Effector CD8-positive, alpha-beta T cell (primary cell): ENCODE data around the gene ACTL6B.
"Not testable (repeated sequence)": the region's sequence is repeated elsewhere in the genome, so short reads cannot be mapped to it uniquely, and the experiment has no call there.

Experiments used
- DNase-seq: peaks from one replicate; lab custom pipeline; 2025; lab: John Stamatoyannopoulos, UW

The ACTL6B gene

DNA sequence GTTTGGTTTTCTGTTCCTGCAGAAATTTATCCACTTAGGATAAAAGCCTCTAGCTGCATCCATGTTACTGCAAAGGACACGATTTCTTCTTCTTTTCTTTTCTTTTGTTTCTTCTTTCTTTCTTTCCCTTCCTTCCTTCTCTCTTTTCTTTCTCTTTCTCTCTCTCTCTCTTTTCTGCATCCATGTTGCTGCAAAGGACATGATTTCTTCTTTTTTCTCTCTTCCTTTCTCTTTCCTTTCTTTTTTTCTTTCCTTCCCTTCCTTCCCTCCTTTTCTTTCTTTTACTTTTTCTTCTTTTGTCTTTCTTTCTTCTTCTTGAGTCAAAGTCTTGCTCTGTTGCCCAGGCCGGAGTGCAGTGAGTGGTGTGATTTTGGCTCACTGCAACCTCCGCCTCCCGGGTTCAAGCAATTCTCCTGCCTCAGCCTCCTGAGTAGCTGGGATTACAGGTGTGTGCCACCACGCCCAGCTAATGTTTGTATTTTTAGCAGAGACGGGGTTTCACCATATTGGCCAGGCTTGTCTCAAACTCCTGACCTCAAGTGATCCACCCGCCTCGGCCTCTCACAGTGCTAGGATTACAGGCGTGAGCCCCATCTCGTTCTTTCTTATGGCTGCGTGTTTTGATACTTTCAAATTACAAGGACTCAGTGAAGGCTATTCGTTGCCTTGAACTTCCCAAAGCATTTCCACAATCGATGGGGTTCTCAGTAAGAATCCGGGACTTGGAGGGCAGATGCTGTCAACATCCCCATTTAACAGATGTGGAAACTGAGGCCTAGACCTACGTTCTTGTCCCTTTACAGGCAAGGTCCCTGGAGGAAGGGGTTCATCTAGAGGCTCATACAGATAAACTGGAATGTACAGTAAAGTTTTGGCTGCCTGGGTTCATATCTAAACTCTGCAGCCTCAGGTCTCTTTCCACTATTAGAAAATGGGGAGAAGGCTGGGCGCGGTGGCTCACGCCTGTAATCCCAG, 15.4 kb upstream of the ACTL6B start:
- DNase-seq, result no peak

DNA sequence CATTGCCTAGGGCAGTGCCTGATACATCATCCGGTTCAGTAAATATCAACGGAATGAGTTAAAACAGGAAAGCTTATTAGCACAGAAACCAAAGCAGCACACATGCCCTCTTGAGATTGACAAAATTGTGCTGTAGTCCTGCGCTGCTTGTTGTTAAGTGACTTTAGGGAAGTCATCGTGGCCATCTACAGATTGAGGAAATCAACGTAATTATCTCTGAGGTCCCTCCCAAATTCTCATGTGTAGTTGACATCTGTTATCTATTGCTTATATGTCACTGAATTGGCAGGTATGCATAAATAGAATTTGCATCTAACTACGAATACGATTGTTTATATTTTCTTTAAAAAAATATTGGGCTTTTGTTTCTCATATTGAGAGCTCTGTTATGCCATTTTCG, 13.8 kb upstream of the ACTL6B start:
- no peak for DNase-seq

DNA sequence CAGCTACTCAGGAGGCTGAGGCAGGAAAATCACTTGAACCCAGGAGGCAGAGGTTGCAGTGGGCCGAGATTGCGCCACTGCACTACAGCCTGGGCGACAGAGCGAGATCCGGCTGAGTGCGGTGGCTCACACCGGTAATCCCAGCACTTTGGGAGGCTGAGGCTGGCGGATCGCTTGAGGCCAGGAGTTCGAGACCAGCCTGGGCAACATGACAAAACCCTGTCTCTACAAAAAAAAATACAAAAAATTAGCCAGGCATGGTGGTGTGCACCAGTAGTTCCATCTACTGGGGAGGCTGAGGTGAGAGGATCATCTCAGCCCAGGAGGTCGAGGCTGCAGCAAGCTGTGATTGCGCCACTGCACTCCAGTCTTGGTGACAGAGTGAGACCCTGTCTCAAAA, 12.9 kb upstream of the ACTL6B start:
- DNase-seq, result not testable (repeated sequence)

GRCh38 chr7:100668069-100668449, 11.8 kb upstream of the ACTL6B start:
- no peak for DNase-seq

- no peak for DNase-seq
Measured at GRCh38 chr7:100667331-100668068, 11.3 kb upstream of the ACTL6B start.

- no peak for DNase-seq
Measured at GRCh38 chr7:100665168-100665726, 9.0 kb upstream of the ACTL6B start.

- not testable (repeated sequence) for DNase-seq
Measured at GRCh38 chr7:100662194-100662776, 6.0 kb upstream of the ACTL6B start.

GRCh38 chr7:100654908-100655831, 1.1 kb downstream of the ACTL6B start:
- DNase-seq, result no peak

- no peak for DNase-seq
Measured at GRCh38 chr7:100649826-100650565, 6.3 kb downstream of the ACTL6B start.

GRCh38 chr7:100642534-100642907, 13.7 kb downstream of the ACTL6B start:
- DNase-seq, result no peak

- DNase-seq, result no peak
Measured at GRCh38 chr7:100641860-100642533, 14.3 kb downstream of the ACTL6B start.

DNA sequence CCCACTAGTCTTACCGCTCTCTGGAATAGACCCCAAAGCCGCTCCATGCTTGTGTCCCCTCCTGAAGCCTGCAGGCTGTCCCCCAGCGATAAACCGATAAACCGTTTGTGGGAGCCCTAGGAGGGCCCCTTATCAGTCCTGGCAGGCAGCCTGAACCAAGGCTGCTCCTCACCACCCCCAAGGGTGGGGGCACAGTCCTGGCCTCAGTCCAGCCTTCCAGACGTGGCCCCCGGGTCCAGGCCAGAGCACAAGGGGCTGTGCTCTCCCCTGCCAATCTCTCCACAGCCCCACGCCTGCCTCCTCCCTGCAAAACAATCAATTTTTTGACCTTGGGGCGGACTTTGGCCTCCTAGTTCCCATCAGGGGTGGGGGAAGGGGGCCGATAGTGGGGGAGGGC, 14.8 kb downstream of the ACTL6B start, which contains the start of gene TFR2:
Gene TFR2, minus strand, starts transcription at position 90 of the 397 bp plus-strand sequence. Its CDS starts 43 bp downstream, at position 47.
- DNase-seq, result no peak

DNA sequence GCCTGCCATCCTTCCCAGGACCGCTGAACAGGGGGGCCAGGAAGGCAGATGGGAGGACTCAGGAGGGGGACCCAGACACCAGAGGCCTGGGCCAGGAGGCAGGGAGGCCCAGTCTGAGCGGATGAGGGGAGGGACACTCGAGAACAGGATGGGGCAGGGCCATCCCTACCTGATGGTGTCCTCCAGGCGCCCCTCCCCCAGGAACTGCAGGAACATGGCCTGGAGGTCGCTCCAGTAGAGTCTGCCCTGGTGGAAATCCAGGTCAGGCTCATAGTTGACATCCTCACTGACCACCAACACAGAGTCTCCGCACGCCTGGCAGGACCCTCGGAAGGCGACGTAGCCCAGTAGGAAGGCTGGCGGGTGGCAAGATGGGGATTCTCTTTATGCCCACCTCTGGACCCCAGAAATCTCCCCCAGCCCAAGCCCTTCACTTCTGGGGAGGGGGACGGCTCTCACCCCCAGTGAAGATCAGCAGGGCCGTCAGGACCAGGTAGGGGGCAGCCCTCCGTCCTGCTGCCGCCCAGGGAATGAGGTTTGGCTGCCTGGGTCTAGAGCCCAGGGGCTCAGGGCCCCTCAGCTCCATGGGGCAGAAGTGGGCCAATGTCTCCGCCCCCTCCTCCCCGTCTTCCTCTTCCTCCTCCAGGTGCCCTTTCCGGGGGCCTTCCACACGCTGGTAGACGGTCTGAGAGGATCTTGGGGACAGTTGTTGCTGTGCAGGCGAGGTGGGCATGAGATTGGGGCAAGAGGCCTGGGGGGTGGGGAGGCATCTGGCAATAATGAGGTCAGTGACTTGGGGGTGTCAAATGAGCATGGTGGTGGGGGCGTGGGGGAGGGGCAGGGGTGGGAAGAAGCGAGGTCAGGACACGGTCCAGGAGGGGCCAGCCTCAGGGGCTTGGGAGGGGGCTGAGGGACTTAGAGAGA, 15.5 kb downstream of the ACTL6B start:
- no peak for DNase-seq

- no peak for DNase-seq
Measured at GRCh38 chr7:100639995-100640516, 16.2 kb downstream of the ACTL6B start.

DNA sequence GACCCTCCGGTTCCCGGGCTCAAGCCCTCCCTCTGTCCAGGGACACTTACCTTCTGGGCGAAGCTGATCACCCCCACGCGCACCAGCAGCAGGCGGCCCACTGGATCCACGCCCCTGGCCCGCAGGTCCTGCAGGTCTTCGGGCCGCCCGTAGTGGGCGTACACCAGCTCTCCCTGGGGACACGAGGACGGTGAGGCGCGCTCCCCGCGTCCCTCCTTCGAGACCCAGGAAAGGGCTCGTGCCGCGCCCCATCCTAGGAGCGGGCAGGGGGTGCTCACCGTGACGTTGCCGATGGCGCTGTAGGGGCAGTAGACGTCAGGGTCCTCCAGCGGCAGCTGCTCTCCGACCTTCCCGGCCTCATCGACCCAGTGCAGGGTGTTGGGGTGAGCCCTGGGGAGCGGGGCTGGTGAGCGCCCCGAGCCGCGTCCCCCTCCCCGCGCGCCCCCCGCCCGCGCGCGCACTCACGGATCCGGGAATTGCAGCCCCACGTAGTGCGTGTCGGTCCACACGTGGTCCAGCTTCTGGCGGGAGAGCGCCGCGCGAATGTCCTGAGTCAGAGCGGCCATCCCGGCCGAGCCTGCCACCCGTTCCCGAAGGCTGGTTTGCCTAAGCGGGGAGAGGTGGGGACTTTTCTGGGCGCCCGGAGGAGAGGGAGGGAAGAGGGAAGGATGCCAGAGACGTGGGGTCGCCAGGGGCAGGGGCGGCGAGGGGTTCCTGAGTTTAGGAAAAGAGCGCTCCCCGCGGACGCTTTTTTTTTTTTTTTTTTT, 23.1 kb downstream of the ACTL6B start:
- peak; percentile 31 for DNase-seq

DNA sequence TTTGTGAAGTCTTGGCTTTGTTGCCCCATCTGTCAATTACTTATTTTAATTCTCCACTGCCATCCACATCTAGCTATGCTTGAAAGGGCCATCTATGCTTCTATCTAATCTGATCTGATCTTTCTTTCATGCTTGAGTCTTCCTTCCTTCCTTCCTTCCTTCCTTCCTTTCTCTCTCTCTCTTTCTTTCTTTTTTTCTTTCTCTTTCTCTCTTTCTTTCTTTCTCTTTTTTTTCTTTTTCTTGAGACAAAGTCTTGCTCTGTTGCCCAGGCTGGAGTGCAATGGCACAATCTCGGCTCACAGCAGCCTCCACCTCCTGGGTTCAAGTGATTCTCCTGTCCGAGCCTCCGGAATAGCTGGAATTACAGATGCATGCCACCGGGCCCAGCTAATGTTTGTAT, 26.2 kb downstream of the ACTL6B start:
- no peak for DNase-seq

GRCh38 chr7:100629117-100629716, 27.0 kb downstream of the ACTL6B start:
- no peak for DNase-seq
